Nephron (organoid): Measurements from ENCODE around the gene ANTXRL.
"Not testable (repeated sequence)": the region's sequence is repeated elsewhere in the genome, so short reads cannot be mapped to it uniquely, and the experiment has no call there.

Experiments used
- H3K27ac Mint-ChIP-seq, 3 experiments: 2 replicates each; pipeline ENCODE4 v1.8.0; 2020; ENCODE audit warnings: mixed read lengths in 3 of 3, mild to moderate bottlenecking in 2 of 3, moderate library complexity in 1 of 3
- H3K27me3 Mint-ChIP-seq: 2 replicates; pipeline ENCODE4 v1.8.0; 2021; ENCODE audit warnings: low read depth, mild to moderate bottlenecking, moderate library complexity, mixed read lengths
- H3K36me3 Mint-ChIP-seq: 2 replicates; pipeline ENCODE4 v1.8.0; 2020; ENCODE audit warnings: low read depth, mixed read lengths
- H3K4me1 Mint-ChIP-seq: 2 replicates; pipeline ENCODE4 v1.8.0; 2020; ENCODE audit warnings: mixed read lengths
- H3K4me3 Mint-ChIP-seq, 3 experiments: 2 replicates each; pipeline ENCODE4 v1.8.0; 2020; ENCODE audit warnings: mild to moderate bottlenecking in 3 of 3, mixed read lengths in 3 of 3, moderate library complexity in 2 of 3
- H3K9me3 Mint-ChIP-seq: 2 replicates; pipeline ENCODE4 v1.8.0; 2020; ENCODE audit warnings: mixed read lengths
- CTCF ChIP-seq, 3 experiments: fragments of 200-600 bp; sonication (generic); IDR thresholded peaks; one replicate each; pipeline ENCODE4 v1.5.0; 2021; ENCODE audit warnings: antibody characterized with exemption in 3 of 3; ENCODE audit not compliant: unreplicated experiment in 3 of 3

Gene ANTXRL

GRCh38 chr10:46254467-46254866, 32.3 kb upstream of the ANTXRL start:
- Mint-ChIP-seq H3K36me3 (no peaks in the 10 kb centered on the region), H3K27ac (no peak overlapping the region), H3K4me1 (peaks cover 6% of the 10 kb centered on the region), H3K9me3 (no peaks in the 10 kb centered on the region), H3K4me3 (no peak overlapping the region), H3K27me3 (peaks cover 10% of the 10 kb centered on the region)
- TF ChIP-seq CTCF (IDR thresholded peaks at IDR 0.05; ENCODE audit: unreplicated experiment in 3 of 3): no peak

- not testable (repeated sequence) for H3K4me1 Mint-ChIP-seq, H3K9me3 Mint-ChIP-seq, H3K27ac Mint-ChIP-seq, H3K27me3 Mint-ChIP-seq, H3K4me3 Mint-ChIP-seq, H3K36me3 Mint-ChIP-seq
Observed at GRCh38 chr10:46255210-46255609, 31.6 kb upstream of the ANTXRL start.

- Mint-ChIP-seq H3K4me1 (peaks cover 6% of the 10 kb centered on the region), H3K4me3 (no peak overlapping the region), H3K27me3 (peaks cover 3% of the 10 kb centered on the region), H3K36me3 (no peaks in the 10 kb centered on the region), H3K9me3 (no peaks in the 10 kb centered on the region), H3K27ac (no peak overlapping the region)
- TF ChIP-seq CTCF (IDR thresholded peaks at IDR 0.05; ENCODE audit: unreplicated experiment in 3 of 3): peak; percentile 22 to 37 (median 30)
Observed at GRCh38 chr10:46255801-46256747, 30.7 kb upstream of the ANTXRL start.

- no peaks in the 10 kb centered on the region for H3K9me3 Mint-ChIP-seq
- H3K27me3 Mint-ChIP-seq: peaks cover 3% of the 10 kb centered on the region
- no peaks in the 10 kb centered on the region for H3K36me3 Mint-ChIP-seq
- H3K27ac Mint-ChIP-seq: no peak overlapping the region
- no peak for TF ChIP-seq CTCF (IDR thresholded peaks at IDR 0.05; ENCODE audit: unreplicated experiment in 3 of 3)
- H3K4me1 Mint-ChIP-seq: peaks cover 6% of the 10 kb centered on the region
- H3K4me3 Mint-ChIP-seq: no peak overlapping the region
Observed at GRCh38 chr10:46257099-46257498, 29.7 kb upstream of the ANTXRL start.

- H3K36me3 Mint-ChIP-seq, H3K9me3 Mint-ChIP-seq, H3K4me3 Mint-ChIP-seq, H3K27me3 Mint-ChIP-seq, H3K4me1 Mint-ChIP-seq, H3K27ac Mint-ChIP-seq: not testable (repeated sequence)
Observed at GRCh38 chr10:46262906-46263560, 23.8 kb upstream of the ANTXRL start.

- Mint-ChIP-seq H3K27ac (no peak overlapping the region), H3K9me3 (no peaks in the 10 kb centered on the region), H3K27me3 (no peaks in the 10 kb centered on the region), H3K4me3 (no peak overlapping the region), H3K36me3 (no peaks in the 10 kb centered on the region), H3K4me1 (peaks cover 1% of the 10 kb centered on the region)
- TF ChIP-seq CTCF (IDR thresholded peaks at IDR 0.05; ENCODE audit: unreplicated experiment in 3 of 3): no peak
Observed at GRCh38 chr10:46263831-46264268, 22.9 kb upstream of the ANTXRL start.
